ENCODE measurements around the gene SOWAHC. TPM values are rescaled to one million over a fixed set of nuclear protein-coding genes. Genes with fewer than 3 reads are reported as not detected.

SOWAHC gene
- total and polyA plus RNA-seq, 2 of the 13 experiments (the other 11 are each of a cell fraction or from before 2014, with no cell fraction given): 21.2 to 22.5 TPM

GRCh38 chr2:109613081-109613921 lies 863 bp upstream of the SOWAHC start (continued):
- TF ChIP-seq HNRNPLL (IDR thresholded peaks at IDR 0.05; ENCODE audit: low read depth, low read length, poor library complexity, severe bottlenecking) (peak; percentile 87), KLF13 (CRISPR knock-in tag; IDR thresholded peaks at IDR 0.05) (no peak), NFKBIZ (CRISPR knock-in tag; IDR thresholded peaks at IDR 0.05) (0 out of 2 replicates have a peak, but pooled peaks have one; percentile 11), ZNF20 (CRISPR knock-in tag; IDR thresholded peaks at IDR 0.05) (no peak), ATF6 (CRISPR knock-in tag; conservative IDR thresholded peaks at IDR 0.05) (0 out of 2 replicates have a peak, but pooled peaks have one; percentile 30), ZNF329 (CRISPR knock-in tag; IDR thresholded peaks at IDR 0.05; ENCODE audit: low read depth) (no peak), ZNF792 (CRISPR knock-in tag; IDR thresholded peaks at IDR 0.05) (no peak), ZNF709 (CRISPR knock-in tag; IDR thresholded peaks at IDR 0.05) (peak; percentile 5; the same call in 1 of the 2 replicates), ZNF577 (CRISPR knock-in tag; IDR thresholded peaks at IDR 0.05; ENCODE audit: borderline replicate concordance, low read depth) (no peak), ZNF878 (CRISPR knock-in tag; IDR thresholded peaks at IDR 0.05) (peak; percentile 49; the same call in 1 of the 2 replicates), ATF7 (IDR thresholded peaks at IDR 0.05) (no peak), ATF7 (CRISPR knock-in tag; IDR thresholded peaks at IDR 0.05) (0 out of 2 replicates have a peak, but pooled peaks have one; percentile 5), POLR2G (IDR thresholded peaks at IDR 0.05; ENCODE audit: low read depth, low read length) (peak; percentile 66; the same call in 1 of the 2 replicates), ZNF234 (CRISPR knock-in tag; conservative IDR thresholded peaks at IDR 0.05) (peak; percentile 77; the same call in 1 of the 2 replicates), ETS1 (CRISPR knock-in tag; IDR thresholded peaks at IDR 0.05) (no peak), ATF3 (CRISPR knock-in tag; IDR thresholded peaks at IDR 0.05) (no peak), HOXA5 (CRISPR knock-in tag; IDR thresholded peaks at IDR 0.05) (no peak; the same call in 1 of the 2 replicates), ZNF101 (CRISPR knock-in tag; IDR thresholded peaks at IDR 0.05; ENCODE audit: borderline replicate concordance, low read depth) (0 out of 2 replicates have a peak, but pooled peaks have one; percentile 17), KLF15 (CRISPR knock-in tag; IDR thresholded peaks at IDR 0.05; ENCODE audit: borderline replicate concordance) (peak; percentile 52; the same call in 1 of the 2 replicates), ZBTB25 (CRISPR knock-in tag; IDR thresholded peaks at IDR 0.05) (no peak), GATAD2A (CRISPR knock-in tag; IDR thresholded peaks at IDR 0.05) (0 out of 2 replicates have a peak, but pooled peaks have one; percentile 10), ZNF776 (CRISPR knock-in tag; IDR thresholded peaks at IDR 0.05) (peak; percentile 58; the same call in 1 of the 2 replicates), ZNF263 (CRISPR knock-in tag; IDR thresholded peaks at IDR 0.05) (peak; percentile 69), SOX5 (CRISPR knock-in tag; IDR thresholded peaks at IDR 0.05; ENCODE audit: borderline replicate concordance) (no peak), TCF12 (IDR thresholded peaks at IDR 0.05) (no peak), TCF12 (CRISPR knock-in tag; IDR thresholded peaks at IDR 0.05) (peak; percentile 82; the same call in 1 of the 2 replicates), ZNF567 (CRISPR knock-in tag; IDR thresholded peaks at IDR 0.05; ENCODE audit: borderline replicate concordance) (no peak)
